GM18511 (cell line): ENCODE measurements around the gene TRPM5.
A peak's percentile ranks its signal among the peaks of the same experiment; 100 is the strongest.

Experiments used
- ATAC-seq: cut with Tn5 transposase; IDR thresholded peaks from one replicate; pipeline ENCODE4 v1.9.1; 2021; ENCODE audit warnings: mild to moderate bottlenecking, moderate library complexity; ENCODE audit not compliant: unreplicated experiment

The TRPM5 gene

GRCh38 chr11:2421996-2422395, 22.3 kb downstream of the TRPM5 start:
- no peak for ATAC-seq

- no peak for ATAC-seq
Observed at GRCh38 chr11:2421226-2421994, 22.9 kb downstream of the TRPM5 start.

GRCh38 chr11:2420502-2421225, 23.6 kb downstream of the TRPM5 start:
- peak; percentile 78 for ATAC-seq

GRCh38 chr11:2419638-2420501, 24.4 kb downstream of the TRPM5 start:
- ATAC-seq = no peak

GRCh38 chr11:2418693-2419360, 25.5 kb downstream of the TRPM5 start:
- no peak for ATAC-seq

- ATAC-seq = no peak
Observed at GRCh38 chr11:2417856-2418692, 26.2 kb downstream of the TRPM5 start.

- ATAC-seq = no peak
Observed at GRCh38 chr11:2416765-2417164, 27.5 kb downstream of the TRPM5 start.

- ATAC-seq = no peak
Observed at GRCh38 chr11:2415601-2416380, 28.5 kb downstream of the TRPM5 start.

GRCh38 chr11:2415171-2415570, 29.1 kb downstream of the TRPM5 start:
- no peak for ATAC-seq

- no peak for ATAC-seq
Observed at GRCh38 chr11:2414616-2415015, 29.7 kb downstream of the TRPM5 start.

- no peak for ATAC-seq
Observed at GRCh38 chr11:2413742-2414579, 30.4 kb downstream of the TRPM5 start.

- ATAC-seq = no peak
Observed at GRCh38 chr11:2412323-2412722, 32.0 kb downstream of the TRPM5 start.

- no peak for ATAC-seq
Observed at GRCh38 chr11:2411446-2412305, 32.6 kb downstream of the TRPM5 start.

- no peak for ATAC-seq
Observed at GRCh38 chr11:2410616-2411015, 33.7 kb downstream of the TRPM5 start.

GRCh38 chr11:2409611-2410468, 34.5 kb downstream of the TRPM5 start:
- no peak for ATAC-seq

GRCh38 chr11:2409126-2409525, 35.2 kb downstream of the TRPM5 start:
- ATAC-seq = no peak
